GM21515 (cell line): ENCODE results near the gene HMCN2.
"Not testable (repeated sequence)": the region's sequence is repeated elsewhere in the genome, so short reads cannot be mapped to it uniquely, and the experiment has no call there.

Experiments used
- ATAC-seq: cut with Tn5 transposase; IDR thresholded peaks from one replicate; pipeline ENCODE4 v1.9.1; 2021; ENCODE audit not compliant: unreplicated experiment

The HMCN2 gene

GRCh38 chr9:130387905-130388304, 122.3 kb downstream of the HMCN2 start:
- ATAC-seq: no peak

- ATAC-seq: no peak
Measured at GRCh38 chr9:130390390-130390789, 124.8 kb downstream of the HMCN2 start.

GRCh38 chr9:130390986-130391385, 125.4 kb downstream of the HMCN2 start:
- no peak for ATAC-seq

- ATAC-seq: no peak
Measured at GRCh38 chr9:130391866-130392265, 126.3 kb downstream of the HMCN2 start.

- no peak for ATAC-seq
Measured at GRCh38 chr9:130393681-130394071, 128.1 kb downstream of the HMCN2 start.

GRCh38 chr9:130394320-130394719, 128.8 kb downstream of the HMCN2 start:
- no peak for ATAC-seq

- ATAC-seq: no peak
Measured at GRCh38 chr9:130394814-130395470, 129.4 kb downstream of the HMCN2 start.

- ATAC-seq: no peak
Measured at GRCh38 chr9:130395810-130396435, 130.4 kb downstream of the HMCN2 start.

GRCh38 chr9:130396581-130396980, 131.0 kb downstream of the HMCN2 start:
- ATAC-seq: no peak

- no peak for ATAC-seq
Measured at GRCh38 chr9:130398487-130399240, 133.1 kb downstream of the HMCN2 start.

- ATAC-seq: no peak
Measured at GRCh38 chr9:130399768-130400167, 134.2 kb downstream of the HMCN2 start.

- ATAC-seq: no peak
Measured at GRCh38 chr9:130400870-130401269, 135.3 kb downstream of the HMCN2 start.

GRCh38 chr9:130401742-130402141, 136.2 kb downstream of the HMCN2 start:
- ATAC-seq: not testable (repeated sequence)

GRCh38 chr9:130402243-130402642, 136.7 kb downstream of the HMCN2 start:
- ATAC-seq: no peak

GRCh38 chr9:130402645-130403440, 137.3 kb downstream of the HMCN2 start:
- ATAC-seq: no peak

GRCh38 chr9:130405657-130406257, 140.2 kb downstream of the HMCN2 start:
- ATAC-seq: no peak

GRCh38 chr9:130406278-130406895, 140.8 kb downstream of the HMCN2 start:
- no peak for ATAC-seq

GRCh38 chr9:130407916-130408663, 142.5 kb downstream of the HMCN2 start:
- ATAC-seq: no peak

GRCh38 chr9:130408669-130409068, 143.1 kb downstream of the HMCN2 start:
- no peak for ATAC-seq

- no peak for ATAC-seq
Measured at GRCh38 chr9:130409246-130409645, 143.7 kb downstream of the HMCN2 start.
